Hematopoietic multipotent progenitor cell treated with erythropoietin and hydrocortisone succinate and interleukin-3 and kit ligand, for 8 days (in vitro differentiated cells): ENCODE data around the gene AVPR2.

Experiments used
- DNase-seq: peaks from one replicate; pipeline ENCODE4 v3.0.0-alpha.2; 2015

The AVPR2 gene

GRCh38 chrX:153934762-153935325 is 30.4 kb downstream of the AVPR2 start, which contains the start of gene NAA10:
Gene NAA10 (minus strand): TSS chrX:153935037. CDS start chrX:153934904, 133 bp downstream.
- DNase-seq = peak; percentile 69

DNA sequence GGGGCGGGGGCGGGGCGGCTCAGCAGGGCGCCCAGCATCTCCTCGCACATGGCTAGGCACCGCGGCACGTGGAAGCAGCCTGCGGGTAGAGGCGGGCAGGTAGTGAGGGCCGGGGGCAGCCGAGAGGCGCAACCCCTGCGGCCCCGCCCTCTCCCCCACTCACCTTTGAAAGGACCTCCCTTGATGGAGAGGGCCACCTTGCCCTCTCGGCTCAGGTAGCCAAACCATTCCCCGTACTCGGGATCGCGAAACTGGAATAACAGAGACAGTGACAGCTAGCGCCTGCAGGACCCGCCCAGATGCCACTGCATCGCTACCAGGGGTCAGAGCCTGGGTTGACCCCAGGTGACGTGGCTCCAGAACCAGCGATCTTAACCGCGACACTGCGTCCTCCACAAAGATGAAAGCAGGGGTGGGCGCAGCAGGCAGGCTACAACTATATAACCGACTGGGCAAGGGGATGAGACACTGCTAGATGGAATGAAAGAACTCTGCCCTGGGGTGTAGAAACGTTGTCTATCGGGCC is 30.9 kb downstream of the AVPR2 start:
- no peak for DNase-seq

DNA sequence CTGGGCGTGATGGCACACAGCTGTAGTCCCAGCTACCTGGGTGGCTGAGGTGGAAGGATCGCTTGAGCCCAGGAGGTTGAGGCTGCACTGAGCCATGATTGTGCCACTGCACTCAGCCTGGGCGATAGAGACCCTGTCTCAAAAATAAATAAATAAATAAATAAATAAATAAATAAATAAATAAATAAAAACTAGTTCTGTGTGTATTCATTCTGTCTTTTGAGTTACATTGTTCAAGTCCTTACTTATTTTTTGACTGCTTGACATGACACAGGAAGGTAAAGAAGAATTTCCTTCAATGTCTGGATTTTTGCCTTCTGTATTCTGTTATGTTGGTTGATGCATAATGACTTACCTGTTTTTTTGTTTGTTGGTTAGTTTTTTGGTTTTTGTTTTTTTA is 32.6 kb downstream of the AVPR2 start:
- no peak for DNase-seq

DNA sequence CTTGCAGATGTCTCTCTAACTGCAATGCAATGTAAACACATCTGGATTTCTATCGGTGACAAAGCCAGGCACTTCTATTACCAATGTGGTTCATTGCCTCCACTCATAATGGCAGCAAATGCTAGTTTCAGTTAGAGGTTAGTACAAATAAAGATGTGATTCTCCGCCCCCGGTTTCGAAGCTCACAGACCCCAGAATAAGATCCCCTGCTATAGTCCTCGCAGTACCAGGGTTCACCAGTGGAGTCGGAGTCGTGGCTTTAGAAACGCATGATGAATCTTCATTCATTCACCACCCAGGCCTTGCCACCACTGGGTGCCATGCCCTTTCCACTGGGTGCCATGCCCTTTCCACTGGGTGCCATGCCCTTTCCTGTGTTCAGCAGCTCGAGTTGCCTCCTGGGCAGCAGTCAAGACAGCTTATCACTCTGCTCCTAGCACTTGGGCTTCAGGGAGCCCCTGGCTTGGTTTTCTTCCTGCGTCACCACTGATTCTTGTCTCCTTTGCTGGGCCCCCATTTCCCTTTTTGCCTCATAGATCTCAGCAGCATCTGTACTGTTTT is 33.8 kb downstream of the AVPR2 start:
- no peak for DNase-seq

GRCh38 chrX:153939573-153939972 is 35.1 kb downstream of the AVPR2 start:
- no peak for DNase-seq

GRCh38 chrX:153941336-153942252 is 37.1 kb downstream of the AVPR2 start:
- peak; percentile 67 for DNase-seq

- DNase-seq = peak; percentile 64
Observed at GRCh38 chrX:153944140-153944799, 39.8 kb downstream of the AVPR2 start, which contains the start of gene RENBP. Gene RENBP (minus strand): TSS chrX:153944643. CDS start chrX:153944610, 33 bp downstream.

GRCh38 chrX:153944800-153945150 is 40.3 kb downstream of the AVPR2 start:
- DNase-seq = no peak

- DNase-seq = no peak
Observed at GRCh38 chrX:153945956-153946943, 41.8 kb downstream of the AVPR2 start.

GRCh38 chrX:153947009-153947769 is 42.7 kb downstream of the AVPR2 start:
- DNase-seq = peak; percentile 85

GRCh38 chrX:153948002-153948466 is 43.6 kb downstream of the AVPR2 start:
- DNase-seq = no peak

DNA sequence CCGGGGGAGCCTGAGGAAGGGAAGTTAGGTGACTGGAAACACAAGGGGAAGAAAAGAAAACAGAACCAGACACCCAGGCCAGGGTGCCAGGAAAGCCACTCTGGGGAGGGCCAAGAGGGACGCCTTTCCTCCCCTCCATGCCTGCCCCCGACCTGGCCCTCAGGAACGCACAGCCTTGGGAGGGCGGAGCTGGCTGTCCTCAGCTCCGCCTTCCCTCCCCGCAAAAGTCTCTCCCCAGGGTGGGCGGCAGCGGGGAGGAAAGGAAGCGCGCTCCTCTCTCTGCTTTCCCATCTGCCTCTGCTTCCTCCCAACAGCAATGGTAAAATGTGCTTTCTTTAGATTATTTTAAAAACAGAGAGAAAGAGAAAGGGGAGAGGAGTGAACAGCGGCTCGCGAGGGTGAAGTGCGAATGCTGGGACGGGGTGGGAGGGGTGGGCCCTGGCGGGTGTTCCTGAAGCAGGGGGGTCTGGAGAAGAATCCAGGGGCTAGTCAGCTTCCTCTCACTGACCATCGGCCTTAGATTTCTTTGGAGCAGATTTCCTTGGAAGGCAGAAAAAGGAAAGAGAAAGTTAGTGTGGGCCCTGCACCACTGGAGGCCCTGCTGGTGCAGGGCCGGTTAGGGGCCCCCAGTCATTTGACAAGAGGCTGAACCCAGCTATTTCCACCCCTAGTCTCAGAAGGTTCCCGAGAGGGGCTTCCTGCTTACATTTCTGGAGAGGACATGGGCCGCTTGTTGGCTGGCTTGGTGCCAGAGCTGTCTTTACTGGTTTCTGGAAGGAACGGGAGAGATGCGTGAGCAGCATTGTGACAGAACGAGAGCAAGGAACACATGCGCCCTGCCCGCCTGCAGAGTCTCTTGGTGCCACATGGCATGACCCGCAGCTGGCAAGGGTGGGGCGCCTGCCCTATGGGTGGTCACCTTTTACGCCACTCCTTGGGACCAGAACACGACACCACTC is 44.7 kb downstream of the AVPR2 start:
- DNase-seq = no peak

- DNase-seq = no peak
Observed at GRCh38 chrX:153950127-153950526, 45.7 kb downstream of the AVPR2 start.

GRCh38 chrX:153951683-153952372 is 47.4 kb downstream of the AVPR2 start:
- no peak for DNase-seq

DNA sequence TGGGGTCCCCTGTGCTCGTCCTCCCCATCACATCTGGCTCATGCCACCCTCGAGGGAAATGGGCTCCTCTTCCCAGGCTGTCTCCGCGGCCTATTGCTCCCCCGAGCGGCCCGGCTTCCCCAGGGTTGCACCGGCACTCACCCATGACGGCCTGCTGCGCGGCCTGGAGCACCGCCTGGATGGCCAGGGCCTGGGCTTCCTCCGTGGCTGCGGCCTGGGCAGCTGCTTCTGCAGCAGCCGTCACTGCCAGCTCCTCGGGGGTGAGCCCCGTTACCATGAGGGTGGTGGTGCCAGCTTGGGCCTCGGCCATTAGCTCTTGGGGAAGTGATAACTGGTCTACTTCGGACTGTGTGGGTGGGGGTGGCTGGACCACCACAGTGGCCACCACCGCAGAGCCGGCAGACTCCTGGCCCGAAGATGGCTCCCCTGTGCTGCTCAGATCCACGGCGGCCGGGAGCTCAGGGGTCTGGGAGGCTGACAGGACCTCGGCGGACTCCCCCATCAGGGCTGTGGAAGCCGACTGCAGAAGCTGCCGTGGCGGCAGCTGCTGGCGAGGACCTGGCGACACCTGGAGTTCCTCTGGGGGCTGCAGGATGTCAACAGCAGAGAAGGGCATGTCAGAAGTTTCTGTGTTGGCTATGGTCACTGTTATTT is 48.0 kb downstream of the AVPR2 start:
- no peak for DNase-seq

- peak; percentile 59 for DNase-seq
Observed at GRCh38 chrX:153953342-153953830, 48.9 kb downstream of the AVPR2 start.

DNA sequence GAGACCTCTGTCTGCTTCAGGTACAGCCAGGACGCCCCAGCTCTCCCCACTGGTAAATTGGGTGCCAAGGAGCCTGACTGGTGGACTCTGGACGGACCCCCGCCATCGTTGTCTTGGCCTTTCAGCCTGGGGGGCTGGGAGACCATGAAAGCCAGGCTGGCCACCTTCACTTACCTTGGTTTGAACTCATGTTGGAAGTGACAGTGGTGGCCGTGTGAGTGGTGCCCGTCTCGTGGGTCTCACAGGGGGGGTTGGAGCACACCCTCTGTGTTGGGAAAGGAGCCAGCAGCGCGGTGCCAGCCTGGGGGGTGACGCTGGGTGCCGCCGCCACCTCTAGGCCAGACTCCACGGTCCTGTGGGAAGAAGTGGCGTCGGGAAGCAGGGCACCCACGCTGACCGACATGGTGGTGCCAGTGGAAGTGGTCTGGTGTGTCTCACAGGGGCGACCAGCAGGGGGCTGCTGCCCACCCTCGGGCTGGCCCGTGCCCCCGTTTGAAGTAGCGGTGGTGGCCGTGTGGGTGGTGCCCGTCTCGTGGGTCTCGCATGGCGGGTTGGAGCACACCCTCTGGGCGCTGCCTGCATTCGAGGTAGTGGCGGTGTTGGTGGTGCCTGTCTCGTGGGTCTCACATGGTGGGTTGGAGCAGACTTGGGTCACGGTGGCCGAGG is 49.6 kb downstream of the AVPR2 start:
- DNase-seq = no peak
